ENCODE data around the gene GPR55.
A peak's percentile ranks its signal among the peaks of the same experiment; 100 is the strongest.

GPR55 gene

DNA sequence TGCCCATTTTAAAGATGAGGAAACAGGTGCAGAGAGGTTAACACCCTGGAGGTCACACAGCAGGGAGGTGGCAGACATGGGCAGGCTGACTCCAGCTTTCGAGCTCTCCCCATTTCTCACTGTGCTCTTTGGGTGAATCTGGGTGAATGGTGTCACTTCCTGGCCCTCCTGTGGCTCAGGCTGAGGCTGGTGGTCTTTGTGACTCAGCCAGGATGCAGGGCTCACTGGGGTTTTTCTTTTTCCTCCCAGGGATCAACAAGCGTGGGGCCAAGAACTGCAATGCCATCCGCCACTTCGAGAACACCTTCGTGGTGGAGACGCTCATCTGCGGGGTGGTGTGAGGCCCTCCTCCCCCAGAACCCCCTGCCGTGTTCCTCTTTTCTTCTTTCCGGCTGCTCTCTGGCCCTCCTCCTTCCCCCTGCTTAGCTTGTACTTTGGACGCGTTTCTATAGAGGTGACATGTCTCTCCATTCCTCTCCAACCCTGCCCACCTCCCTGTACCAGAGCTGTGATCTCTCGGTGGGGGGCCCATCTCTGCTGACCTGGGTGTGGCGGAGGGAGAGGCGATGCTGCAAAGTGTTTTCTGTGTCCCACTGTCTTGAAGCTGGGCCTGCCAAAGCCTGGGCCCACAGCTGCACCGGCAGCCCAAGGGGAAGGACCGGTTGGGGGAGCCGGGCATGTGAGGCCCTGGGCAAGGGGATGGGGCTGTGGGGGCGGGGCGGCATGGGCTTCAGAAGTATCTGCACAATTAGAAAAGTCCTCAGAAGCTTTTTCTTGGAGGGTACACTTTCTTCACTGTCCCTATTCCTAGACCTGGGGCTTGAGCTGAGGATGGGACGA lies 47.1 kb downstream of the GPR55 start:
- DNase-seq: no peak

DNA sequence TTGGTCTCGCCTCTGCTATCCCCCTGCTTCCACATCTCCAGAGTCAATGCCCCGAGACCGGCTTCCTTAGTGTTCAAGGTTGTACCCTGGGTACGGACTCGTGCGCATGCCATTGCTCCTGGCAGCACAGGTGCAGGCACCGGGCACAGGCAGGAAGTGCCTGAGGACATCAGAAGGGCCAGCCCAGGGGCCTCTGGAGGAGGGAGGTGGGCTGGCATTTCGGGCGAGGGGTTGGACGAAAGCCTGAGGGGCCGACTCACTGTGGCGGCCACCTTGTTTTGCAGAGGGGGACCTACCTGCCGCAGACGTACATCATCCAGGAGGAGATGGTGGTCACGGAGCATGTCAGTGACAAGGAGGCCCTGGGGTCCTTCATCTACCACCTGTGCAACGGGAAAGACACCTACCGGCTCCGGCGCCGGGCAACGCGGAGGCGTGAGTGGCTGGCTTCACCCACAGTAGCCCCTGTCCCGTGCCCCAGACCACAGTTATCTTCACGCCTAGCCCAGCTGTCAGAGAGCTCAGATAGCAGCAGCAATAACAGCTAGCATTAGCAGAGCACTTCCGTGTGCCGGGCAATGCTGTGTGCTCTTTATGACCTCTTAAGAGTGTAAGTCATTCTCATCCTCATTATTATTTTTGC lies 47.8 kb downstream of the GPR55 start:
- no peak for DNase-seq

DNA sequence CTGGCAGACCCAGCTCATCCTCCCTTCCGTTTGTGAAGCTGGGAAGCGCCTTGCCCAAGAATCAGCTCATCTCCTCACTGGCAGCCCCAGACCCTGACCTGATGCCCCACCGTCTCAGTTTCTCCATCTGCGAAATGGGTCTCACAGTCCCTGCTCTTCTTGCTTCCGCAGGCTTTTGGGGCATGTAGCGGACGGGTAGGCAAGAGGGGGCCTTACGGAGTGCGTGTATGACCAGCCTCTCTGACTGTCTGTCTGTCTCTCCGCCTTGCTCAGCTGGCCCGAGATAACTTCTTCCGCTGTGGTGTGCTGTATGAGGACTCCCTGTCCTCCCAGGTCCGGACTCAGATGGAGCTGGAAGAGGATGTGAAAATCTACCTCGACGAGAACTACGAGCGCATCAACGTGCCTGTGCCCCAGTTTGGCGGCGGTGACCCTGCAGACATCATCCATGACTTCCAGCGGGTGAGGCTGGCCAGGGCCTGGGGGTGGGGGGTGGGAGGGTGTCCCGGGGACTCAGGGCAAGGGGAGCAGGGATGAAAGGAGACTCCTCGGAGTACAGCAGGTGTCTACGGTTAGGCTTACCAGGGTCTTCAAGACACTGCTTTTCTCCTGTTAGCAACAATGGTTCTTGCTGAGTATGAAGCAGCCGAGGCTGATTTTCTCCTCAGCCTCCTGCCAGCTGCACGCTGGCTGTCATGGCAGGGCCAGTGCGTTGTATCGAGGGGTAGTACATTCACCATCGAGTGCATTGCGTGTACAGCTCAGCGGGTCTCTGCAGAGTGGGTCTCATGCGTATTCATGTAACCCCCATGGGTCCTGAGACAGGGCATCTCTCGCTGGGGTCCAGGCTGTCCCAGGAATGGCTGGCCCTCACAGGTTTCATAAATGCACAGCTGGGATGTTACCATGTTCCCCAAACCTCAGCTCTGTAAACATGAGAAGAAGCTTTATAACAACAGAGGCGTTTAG lies 49.4 kb downstream of the GPR55 start:
- DNase-seq: no peak

DNA sequence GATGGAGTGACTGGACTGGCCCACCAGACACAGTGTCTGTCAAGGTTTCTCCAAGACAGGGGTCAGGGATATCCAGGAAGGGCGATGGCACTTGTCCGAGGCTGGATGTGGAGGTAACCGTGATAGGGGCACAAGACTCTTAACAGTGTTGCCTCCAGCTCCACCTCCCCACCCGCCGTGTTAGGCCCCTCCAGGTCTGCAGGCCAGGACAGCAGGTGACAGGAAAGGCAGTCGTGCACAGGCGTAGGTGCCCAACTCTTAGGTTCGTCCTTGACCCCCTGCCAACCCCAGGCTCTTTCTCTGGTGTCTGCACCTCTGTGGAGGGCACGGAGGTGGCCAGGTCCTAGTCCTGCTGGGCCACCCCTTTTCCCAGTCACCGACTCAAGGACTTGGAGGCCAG lies 50.2 kb downstream of the GPR55 start:
- no peak for DNase-seq

DNA sequence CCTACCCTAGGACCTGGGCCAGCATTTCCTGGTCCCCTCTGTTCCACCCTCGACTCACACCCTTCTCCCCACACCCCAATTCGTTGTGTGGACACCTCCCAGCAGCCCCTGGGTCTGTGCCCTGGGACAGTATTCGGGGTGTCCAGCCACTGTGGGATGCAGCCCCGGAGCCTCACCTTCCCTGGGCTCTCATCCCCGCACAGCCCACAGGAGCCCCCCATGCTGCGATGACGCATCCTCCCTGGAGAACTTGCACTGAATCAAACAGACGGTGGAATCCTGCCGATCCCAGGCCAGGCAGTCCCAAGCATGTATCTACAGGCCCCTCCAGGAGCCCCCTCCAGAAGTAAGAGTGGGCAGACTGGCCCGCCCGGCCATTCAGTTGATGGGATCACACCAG lies 50.6 kb downstream of the GPR55 start:
- DNase-seq: no peak

DNA sequence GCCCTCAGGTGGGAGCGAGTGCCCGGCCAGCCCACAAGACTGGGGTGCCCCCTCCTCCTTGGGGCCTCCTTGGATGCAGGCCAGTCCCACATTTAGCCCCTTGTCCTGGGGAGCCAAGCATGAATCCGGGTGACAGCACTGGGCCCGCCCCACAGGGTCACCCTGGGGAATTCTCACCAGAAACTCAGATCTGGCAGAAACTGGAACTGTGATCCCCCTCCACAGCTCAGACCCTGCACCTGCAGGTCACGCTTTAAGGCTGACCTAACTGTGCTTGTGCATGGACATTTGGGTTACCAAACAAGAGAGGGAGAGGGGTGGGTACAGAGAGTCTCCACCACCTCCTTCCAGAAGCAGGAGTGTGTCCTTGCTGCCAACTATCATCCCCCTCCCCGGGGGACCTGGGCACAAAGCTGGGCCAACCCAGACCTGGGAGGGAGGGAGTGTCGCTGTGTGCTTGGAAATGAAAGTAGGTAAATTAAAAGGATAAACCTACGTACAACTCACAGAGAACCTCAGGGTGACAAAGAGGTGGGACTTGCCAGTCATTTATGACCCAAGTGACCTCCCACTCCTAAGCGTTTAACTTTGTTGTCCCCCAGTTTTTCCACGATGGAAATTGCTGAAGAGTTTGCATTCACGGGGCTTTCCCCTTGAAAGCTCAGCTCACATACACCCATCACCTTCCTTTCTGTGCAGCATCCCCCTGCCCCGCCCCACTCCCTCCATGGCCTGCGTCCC lies 51.2 kb downstream of the GPR55 start:
- no peak for DNase-seq

DNA sequence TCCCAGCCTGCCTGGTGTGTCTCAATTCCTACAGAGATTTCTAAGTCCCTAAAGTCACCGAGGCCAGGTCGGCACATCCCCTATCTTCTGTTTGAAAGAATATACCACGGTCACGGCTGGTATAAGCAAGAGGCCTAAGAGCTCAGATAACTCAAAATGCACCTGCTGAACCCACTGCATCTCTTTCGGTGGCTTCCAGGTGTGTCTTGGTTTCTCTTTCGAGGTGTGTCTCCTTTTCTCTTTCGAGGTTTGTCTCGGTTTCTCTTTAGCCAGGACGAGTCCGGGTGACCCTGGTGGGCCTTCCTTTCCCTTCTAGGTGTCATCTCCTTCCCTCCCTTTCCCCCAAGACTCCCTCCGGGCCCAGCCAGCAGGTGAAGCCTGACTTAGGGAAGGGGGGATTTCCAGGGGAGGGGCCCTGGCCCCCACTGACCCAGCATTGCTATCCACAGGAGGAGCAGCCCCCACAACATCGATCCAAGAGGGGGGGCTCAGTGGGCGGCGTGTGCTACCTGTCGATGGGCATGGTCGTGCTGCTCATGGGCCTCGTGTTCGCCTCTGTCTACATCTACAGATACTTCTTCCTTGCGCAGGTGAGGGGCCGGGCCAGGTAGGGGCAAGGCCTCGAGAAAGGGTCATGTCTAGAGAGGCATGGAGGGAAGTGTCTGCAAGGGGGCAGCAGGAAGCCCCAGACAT lies 51.9 kb downstream of the GPR55 start:
- no peak for DNase-seq

DNA sequence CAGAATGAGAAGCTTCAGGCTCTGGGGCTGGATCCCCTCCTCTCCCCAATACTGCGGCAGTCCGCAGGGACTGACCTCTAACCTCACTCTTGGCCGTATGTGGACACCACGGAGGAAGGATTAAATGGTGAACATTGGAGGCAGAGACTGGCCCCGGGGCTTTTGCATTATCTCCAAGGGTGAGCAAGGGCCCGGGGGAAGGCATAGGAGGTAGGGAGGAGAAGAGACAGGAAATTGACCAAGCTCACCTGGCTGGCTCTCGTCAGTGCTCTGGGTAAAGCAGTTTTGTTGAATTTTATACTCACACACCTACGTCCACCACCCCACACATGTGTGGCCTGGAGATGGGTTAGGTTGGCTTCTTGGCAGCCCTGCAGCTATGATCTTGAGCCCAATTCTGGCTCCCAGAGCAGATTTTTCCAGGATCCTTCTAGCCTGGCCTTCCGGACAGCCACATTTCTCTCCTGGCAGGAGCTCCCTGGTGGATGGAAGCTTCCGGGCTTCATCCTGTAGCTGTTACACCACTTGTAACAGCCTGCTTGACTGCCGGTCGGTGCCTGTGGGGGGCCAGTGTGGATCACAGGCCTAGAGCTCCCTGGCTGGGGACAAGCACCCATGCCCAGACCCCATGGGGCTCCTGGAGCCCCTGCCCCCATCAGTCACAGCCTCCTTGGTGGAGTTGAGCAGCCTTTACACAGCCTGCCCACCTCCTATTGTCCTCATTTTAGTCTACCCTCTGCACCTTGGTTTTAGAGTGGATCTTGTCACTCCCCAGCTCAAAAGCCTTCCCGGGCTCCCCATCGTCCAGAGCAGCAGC lies 52.7 kb downstream of the GPR55 start:
- no peak for DNase-seq

DNA sequence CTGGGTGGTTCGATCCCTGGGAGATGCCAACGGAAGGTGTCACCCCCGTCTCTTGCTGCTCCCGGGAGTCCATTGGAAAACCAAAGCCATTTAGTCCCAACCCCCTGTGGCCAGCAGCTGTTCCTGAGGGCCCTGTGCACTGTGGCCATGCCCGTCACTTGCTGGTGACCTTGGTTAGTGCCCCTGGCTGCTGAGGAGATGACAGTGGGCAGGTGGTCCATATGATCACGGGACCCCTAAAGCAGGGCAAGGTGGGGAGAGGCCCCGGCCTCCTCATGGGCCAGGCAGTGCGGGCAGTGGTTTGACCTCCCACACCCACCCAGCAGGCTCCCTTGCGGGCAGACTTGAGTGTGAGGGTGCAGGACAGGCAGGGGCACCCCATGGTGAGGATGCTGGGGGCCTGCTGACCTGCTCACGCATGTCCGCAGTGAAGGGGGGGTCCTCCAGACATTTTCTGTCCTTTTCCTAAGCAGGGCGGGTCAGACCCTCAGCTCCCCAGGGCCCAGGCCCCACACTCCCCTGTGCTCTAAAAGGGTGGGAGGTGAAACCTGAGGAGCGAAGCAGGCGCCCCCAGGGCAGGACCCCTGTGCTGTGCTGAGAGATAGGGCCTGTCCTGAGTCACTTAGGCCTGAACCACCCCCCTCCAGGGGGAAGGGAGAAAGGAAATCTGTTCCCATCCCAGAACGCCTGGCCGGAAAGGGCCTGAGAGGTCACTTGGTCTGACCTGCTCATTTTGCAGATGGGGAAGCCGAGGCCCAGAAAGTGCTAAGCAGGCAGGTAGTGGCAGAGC lies 53.5 kb downstream of the GPR55 start:
- DNase-seq: no peak

DNA sequence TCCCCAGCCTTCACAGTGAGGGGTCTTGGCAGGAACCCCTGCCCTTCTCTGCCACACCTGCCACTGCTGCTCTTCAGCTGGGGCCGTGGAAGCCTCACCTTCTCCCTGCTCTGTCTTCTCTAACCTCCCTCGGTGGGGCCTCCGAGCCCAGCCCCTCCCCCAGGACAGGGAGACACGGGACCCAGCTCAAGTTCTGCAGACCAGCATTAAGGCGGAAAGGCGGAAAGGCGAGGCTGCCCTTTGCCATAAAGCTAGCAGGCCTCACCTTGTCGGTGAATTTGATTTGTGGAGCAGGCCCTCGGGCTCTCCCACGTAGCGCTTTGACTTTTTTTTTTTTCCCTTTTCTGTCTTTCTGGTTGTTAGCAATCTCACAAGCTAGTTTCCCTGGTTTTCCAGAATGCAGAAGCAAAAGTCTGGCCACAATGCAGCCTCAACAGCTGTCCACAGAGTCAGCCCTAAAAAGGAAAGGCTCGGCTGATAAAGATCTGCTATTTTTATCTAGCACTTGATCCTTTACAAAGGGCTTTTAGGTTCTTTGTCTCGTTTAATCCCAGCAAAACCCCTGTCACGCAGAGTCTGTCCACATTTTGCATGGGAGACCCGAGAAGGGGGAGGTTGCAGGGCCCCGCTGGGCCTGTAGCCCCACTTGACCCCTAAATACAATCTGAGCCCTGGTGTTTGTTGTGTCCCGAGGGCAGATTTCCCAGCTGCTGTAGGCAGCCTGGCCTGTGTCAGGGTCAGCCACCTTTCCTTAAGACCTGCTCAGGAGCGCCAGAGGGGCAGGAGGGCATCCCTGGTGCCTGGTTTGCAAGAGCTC lies 54.3 kb downstream of the GPR55 start:
- DNase-seq: no peak

DNA sequence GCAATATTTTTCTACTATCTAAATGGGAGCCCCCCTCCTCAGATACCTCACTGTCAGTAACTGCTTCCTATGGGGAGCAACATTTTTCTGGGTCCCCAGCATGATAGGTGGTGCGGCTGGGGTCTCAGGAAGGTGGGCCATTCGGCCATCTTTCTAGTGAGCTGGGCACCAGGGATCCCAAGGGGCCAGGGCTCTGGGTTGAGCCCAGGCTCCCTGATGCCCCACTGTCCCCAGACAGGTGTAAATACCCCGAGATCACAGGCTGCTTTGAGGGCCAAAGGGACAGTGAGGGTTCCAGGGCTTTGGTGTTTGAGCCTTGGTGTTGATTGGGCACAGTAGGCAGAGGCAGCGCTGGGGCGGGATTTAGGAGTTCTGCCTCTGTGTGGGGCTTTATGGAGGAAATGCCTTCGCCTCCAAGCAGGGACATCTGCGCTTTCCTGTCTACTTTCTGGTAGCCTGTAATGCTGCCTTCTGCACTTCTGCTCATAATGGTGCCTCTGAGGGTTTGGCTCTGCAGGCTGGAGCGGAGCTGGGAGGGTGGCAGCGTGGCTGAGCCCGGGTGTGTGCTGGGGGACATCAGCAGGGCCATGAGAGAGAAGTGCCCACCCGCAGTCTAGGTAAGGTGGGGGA lies 55.0 kb downstream of the GPR55 start:
- no peak for DNase-seq

DNA sequence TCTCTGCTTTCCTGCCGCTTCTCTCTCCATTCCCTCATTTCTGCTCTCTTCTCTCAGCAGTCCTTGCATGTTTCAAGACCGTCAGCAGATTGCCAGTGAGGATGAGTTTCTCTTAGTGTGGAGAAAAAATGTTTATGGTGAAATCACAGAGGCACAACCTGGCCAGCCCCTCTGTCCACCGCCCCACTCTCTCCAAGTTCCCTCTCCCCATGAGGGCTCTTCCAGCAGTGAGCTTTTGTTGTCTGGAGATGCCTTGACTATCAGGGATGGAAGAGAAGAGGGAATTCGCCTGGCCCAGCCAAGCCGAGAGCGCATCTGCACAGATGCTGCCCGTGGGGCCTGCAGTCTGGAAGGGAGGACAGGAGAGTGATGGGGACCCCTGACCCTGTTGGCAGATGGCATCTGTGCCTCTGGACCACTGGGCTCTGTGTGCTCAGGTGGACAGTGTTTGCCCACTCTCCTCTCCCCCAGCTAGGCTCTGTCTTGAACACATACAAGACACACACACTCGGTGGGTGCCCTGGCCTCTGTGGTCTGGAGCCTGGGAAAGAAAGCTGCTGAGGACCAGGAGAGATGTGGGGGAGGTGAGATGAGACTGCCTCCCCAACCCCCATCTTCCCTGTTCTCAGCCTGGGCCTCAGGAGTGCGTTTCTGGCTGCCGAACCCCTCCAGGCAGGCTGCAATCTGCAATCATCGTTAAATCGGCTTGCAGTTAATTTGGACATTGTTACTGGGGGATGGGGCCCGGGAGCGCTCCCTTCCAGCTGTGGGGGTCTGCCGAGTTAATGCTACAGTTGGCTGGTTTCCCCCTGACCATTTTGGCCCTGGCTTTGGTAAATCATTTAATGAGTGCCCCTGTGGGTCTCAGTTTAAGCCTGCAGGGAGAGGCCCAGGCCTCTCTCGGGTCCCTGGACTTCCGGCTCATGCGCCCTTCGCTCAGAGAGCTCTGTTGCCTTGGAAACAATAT lies 55.8 kb downstream of the GPR55 start:
- no peak for DNase-seq

DNA sequence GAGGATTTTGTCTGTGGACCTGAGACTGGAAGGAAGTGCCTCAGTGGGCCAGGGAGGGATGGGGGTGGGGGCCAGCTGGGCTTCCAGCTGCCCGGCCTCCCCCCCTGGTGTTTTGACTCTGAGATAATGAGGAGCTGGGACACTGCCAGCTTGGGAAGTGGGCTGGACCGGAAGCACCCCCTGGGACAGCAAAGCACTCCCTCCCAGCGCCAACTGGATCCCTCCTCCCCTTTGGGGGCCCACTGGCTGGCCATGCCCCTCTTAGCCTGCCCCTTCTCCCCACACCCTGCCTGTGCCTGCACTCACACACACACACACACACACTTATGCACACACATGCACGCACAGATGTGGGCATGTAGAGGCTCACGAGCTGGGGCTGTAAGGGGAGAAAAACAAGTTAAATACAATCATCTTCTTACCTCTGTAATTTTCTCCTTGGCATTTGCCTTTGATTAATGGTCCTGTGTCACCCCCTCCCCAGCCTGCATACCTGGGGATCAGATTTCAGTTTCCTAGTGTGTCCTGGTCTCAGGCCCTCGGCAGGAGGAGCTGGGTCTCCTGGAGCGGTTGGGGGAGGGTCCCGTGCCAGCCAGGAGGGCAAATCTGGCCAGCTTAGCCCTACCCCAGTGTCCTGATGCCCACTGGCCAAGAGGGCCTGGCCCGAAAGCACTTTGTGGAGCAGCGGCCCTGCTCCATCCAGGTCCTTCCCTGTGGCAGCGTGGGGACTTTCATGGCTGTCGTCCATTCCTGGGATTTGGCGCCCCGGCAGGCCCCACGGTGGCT lies 56.7 kb downstream of the GPR55 start:
- no peak for DNase-seq

DNA sequence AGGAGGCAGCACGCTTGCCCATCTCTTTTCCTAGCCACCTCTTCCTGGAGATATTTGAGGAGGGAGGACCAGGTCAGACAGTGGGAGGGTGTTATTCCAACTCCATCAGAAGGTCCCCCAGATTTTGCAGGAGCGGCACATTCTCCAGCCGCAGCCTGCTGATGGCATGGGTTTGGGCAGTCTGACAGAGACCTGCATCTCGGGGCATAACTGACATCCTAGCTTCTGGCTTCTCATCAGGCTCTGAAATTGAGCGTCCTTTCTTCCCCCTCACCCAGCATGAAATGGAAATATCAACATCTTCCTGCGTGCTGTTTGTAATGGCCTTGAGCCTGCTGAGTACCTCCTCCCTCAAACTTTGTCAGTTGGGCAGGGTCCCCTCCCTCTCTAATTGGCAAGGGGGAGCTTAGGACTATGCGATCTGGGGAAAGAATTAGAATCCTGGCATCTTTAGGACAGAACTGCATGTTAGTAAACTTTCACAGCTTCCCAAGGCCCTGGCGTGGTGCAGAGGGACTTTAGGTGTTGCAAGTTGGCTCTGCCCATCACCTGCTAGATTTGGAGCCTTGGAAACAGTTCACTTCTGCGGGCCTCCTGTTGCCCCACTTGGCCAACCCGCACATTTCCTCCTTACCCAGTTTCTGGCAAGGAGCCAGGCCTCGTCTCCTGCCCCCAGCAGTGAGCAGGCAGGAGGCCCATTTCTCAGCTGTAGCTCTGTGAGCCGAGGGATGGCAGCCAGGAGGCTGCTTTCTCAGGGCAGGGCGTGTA lies 58.1 kb downstream of the GPR55 start:
- DNase-seq: peak; percentile 29 to 38

DNA sequence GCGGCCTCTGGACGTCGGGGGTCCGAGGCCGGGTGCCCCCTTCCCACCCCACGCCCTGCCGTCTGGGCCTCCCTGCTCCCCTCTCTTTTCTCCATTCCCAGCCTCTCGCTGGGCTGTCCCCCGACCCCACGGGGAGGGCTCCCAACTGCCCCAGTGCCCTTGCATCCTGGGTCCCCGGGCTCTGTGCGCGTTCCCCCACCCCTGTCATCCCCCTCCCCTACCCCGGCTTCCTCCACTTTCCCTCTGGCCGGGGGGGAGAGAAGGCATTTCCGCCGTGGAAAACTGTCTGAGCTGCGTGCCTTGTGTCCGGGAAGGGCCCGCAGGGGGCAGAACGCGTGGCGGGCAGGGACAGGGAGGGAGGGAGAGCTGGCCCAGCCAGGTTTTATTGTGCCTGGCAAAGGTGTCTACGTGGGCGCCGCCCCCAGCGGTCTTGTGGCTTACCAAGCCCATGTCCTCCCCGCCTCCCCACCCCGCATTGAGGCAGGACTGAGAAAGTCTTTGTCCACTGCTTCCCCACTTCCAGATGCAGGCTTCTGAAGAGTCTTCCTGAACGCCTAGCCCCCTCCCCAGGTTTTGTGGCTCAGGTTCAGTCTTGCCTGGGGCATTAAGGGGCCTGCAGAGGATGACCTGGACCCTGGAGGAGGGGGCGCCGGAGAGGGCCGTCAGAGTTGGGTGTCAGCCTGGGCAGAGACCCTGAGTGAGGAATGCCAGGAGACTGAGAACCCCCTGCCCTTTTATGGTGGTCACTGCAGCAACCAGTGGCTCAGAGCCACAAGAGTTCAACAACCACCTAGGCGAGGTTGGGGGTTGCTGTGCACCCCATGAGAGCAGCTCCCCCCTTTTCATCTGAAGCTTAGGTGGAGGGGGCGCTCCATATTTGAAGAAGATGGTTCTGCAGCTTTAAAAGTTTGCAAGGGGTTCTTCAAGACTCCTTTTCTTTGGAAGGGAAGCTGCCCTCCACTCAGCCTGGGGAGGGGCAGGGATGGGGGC lies 59.0 kb downstream of the GPR55 start:
- peak in 1 of 2 experiments; percentile 37 for DNase-seq
